K562 (cell line): ENCODE data around the gene CDKN1C. TPM values are rescaled to one million over a fixed set of nuclear protein-coding genes. Genes with fewer than 3 reads are reported as not detected.

Source experiments
- ATAC-seq: fragments of 200-7000 bp; cut with Tn5 transposase; 3 replicates; pipeline ENCODE4 v1.9.1; 2020; ENCODE audit warnings: moderate library complexity
- BruUV-seq: library from RNA; stranded (reverse); fragments of 400-500 nt; replicated peaks from 2 replicates; lab custom pipeline; 2021; lab: Mats Ljungman, UMichigan
- CTCF ChIA-PET: fragments of 300-600 bp; formaldehyde crosslinking; extraction: SDS; loops from one replicate; lab custom pipeline; 2021; ENCODE audit warnings: low intra/inter-chr PET ratio; lab: Yijun Ruan, JAX
- POLR2A ChIA-PET: fragments of 300-600, 350-650 bp; sonication (Branson Sonifier 250); formaldehyde crosslinking; extraction: SDS; loops from one replicate; lab custom pipeline; 2021; ENCODE audit warnings: antibody characterized with exemption, inconsistent platforms; lab: Yijun Ruan, JAX
- DNase-seq, 4 experiments: peaks; one replicate each; pipeline versions ENCODE4 v3.0.0 to v3.0.0-alpha.2; 2011 to 2018; ENCODE audit warnings: low spot score in 3 of 4, mixed read lengths in 3 of 4; ENCODE audit errors: extremely low read depth in 1 of 4
- FAIRE-seq: peaks from 2 replicates; lab custom pipeline; 2011; peaks lifted over from hg19 to GRCh38; lab: Jason Lieb, UNC
- H2AFZ ChIP-seq: 2 replicates; pipeline ENCODE4 v1.6.0; 2011; ENCODE audit warnings: low read depth, low read length, control low read depth, inconsistent platforms
- H3K27ac ChIP-seq: fragments of 200-600 bp; 3 replicates; pipeline ENCODE4 v1.8.0; 2011; ENCODE audit warnings: low read depth, mild to moderate bottlenecking, control low read depth, inconsistent platforms, low read length, moderate library complexity, mixed read lengths; ENCODE audit errors: extremely low read depth
- H3K27me3 ChIP-seq, 2 experiments: fragments of 300-600 bp in 1 of 2; 2 replicates in 1 of 2; 3 replicates in 1 of 2; pipeline versions ENCODE4 v1.6.0 to v1.8.0; 2011; ENCODE audit warnings: inconsistent platforms in 2 of 2, low read length in 2 of 2, mild to moderate bottlenecking in 1 of 2, mixed read lengths in 1 of 2, moderate library complexity in 1 of 2; ENCODE audit not compliant: control insufficient read depth in 2 of 2, insufficient read depth in 2 of 2
- H3K36me3 ChIP-seq: fragments of 300-600 bp; 3 replicates; pipeline ENCODE4 v1.8.0; 2011; ENCODE audit warnings: mild to moderate bottlenecking, low read length, inconsistent platforms; ENCODE audit not compliant: control insufficient read depth, insufficient read depth
- H3K4me1 ChIP-seq, 2 experiments: fragments of 200-600 bp in 1 of 2; replicated peaks in 1 of 2; 2 replicates in 1 of 2; 3 replicates in 1 of 2; pipeline versions ENCODE4 v1.5.1 to v1.8.0; 2011; ENCODE audit warnings: inconsistent platforms in 2 of 2, low read length in 2 of 2, mild to moderate bottlenecking in 1 of 2, mixed read lengths in 1 of 2, moderate library complexity in 1 of 2; ENCODE audit not compliant: control insufficient read depth in 2 of 2, insufficient read depth in 2 of 2
- H3K4me2 ChIP-seq: 2 replicates; pipeline ENCODE4 v1.6.1; 2011; ENCODE audit warnings: low read length, control low read depth, inconsistent platforms, mixed read lengths; ENCODE audit not compliant: insufficient read depth
- H3K4me3 ChIP-seq: fragments of 200-600 bp; sonication (generic), shearing (Covaris generic); 2 replicates; pipeline ENCODE4 v1.5.1; 2016; ENCODE audit warnings: control low read depth, inconsistent platforms
- H3K79me2 ChIP-seq: fragments of 200-600 bp; 3 replicates; pipeline ENCODE4 v1.8.0; 2011; ENCODE audit warnings: low read length, inconsistent platforms; ENCODE audit not compliant: control insufficient read depth, insufficient read depth
- H3K9ac ChIP-seq, 2 experiments: 2 replicates each; pipeline versions ENCODE4 v1.6.0 to v1.6.1; 2011; ENCODE audit warnings: low read depth in 2 of 2, low read length in 2 of 2, control low read depth in 1 of 2, inconsistent platforms in 1 of 2, mild to moderate bottlenecking in 1 of 2, mixed read lengths in 1 of 2; ENCODE audit not compliant: insufficient read depth in 1 of 2
- H3K9me1 ChIP-seq: one replicate; pipeline ENCODE4 v1.6.0; 2011; ENCODE audit warnings: inconsistent platforms, mild to moderate bottlenecking, low read length, moderate library complexity; ENCODE audit not compliant: control insufficient read depth, insufficient read depth
- H3K9me3 ChIP-seq: replicated peaks from 2 replicates; pipeline ENCODE4 v1.5.1; 2011; ENCODE audit warnings: low read depth, low read length, inconsistent platforms; ENCODE audit not compliant: control insufficient read depth, insufficient read depth
- H4K20me1 ChIP-seq: replicated peaks from 2 replicates; pipeline ENCODE4 v1.6.1; 2011; ENCODE audit warnings: low read length, inconsistent platforms, mixed read lengths; ENCODE audit not compliant: control insufficient read depth, insufficient read depth
- ATF3 ChIP-seq, 2 experiments: fragments of 450-650 bp in 1 of 2; sonication (generic) in 1 of 2; formaldehyde crosslinking in 1 of 2; IDR thresholded peaks in 1 of 2; conservative IDR thresholded peaks in 1 of 2; 2 replicates each; pipeline versions ENCODE4 v1.6.1 to v1.8.1; 2016 to 2023; ENCODE audit warnings: mild to moderate bottlenecking in 2 of 2, moderate library complexity in 2 of 2, inconsistent platforms in 1 of 2, missing genetic modification reagents in 1 of 2
- ETS1 ChIP-seq: conservative IDR thresholded peaks from 2 replicates; pipeline ENCODE4 v1.6.1; 2011; ENCODE audit warnings: low read depth, mild to moderate bottlenecking, low read length; ENCODE audit not compliant: control insufficient read depth
- MLLT1 ChIP-seq, 2 experiments: fragments of 450-650 bp; IDR thresholded peaks; 2 replicates each; pipeline ENCODE4 v1.6.1; 2016
- PHTF2 ChIP-seq: fragments of 250-450 bp; sonication (Bioruptor Pico); IDR thresholded peaks from 2 replicates; pipeline ENCODE4 v1.5.0; 2021; ENCODE audit warnings: mild to moderate bottlenecking
- SAP30 ChIP-seq: fragments of 200-600 bp; sonication (generic); IDR thresholded peaks from 2 replicates; pipeline ENCODE4 v1.6.1; 2012; ENCODE audit warnings: borderline replicate concordance, low read depth, mild to moderate bottlenecking, moderate library complexity, low read length, control low read depth, inconsistent platforms; ENCODE audit not compliant: insufficient read depth, poor library complexity, severe bottlenecking
- SFPQ ChIP-seq: fragments of 200-400 bp; formaldehyde crosslinking; IDR thresholded peaks from 2 replicates; pipeline ENCODE4 v1.6.1; 2017; ENCODE audit warnings: mild to moderate bottlenecking, low read depth, low read length, moderate library complexity
- ZNF134 ChIP-seq: fragments of 250-450 bp; sonication (Bioruptor Pico); conservative IDR thresholded peaks from 2 replicates; pipeline ENCODE4 v1.4.0; 2020
- ZNF280A ChIP-seq: fragments of 450-650 bp; IDR thresholded peaks from 2 replicates; pipeline ENCODE4 v1.6.1; 2018; ENCODE audit warnings: mild to moderate bottlenecking, low read depth; ENCODE audit not compliant: partially characterized antibody
- ZNF512 ChIP-seq: IDR thresholded peaks from 2 replicates; pipeline ENCODE4 v1.6.1; 2016; ENCODE audit warnings: missing genetic modification characterization, missing compliant biosample characterization
- ZNF76 ChIP-seq: fragments of 250-450 bp; sonication (Bioruptor Pico); IDR thresholded peaks from 2 replicates; pipeline ENCODE4 v1.4.0; 2020; ENCODE audit warnings: mild to moderate bottlenecking, moderate library complexity, borderline replicate concordance
- WGBS: fragments of 100-300 bp; shearing (Covaris generic); methylation state at CpG from one replicate; pipeline ENCODE4 v1.1.6; 2016; ENCODE audit warnings: low coverage, mixed read lengths; ENCODE audit not compliant: insufficient coverage; ENCODE audit errors: missing lambda C conversion rate; 5-methylcytosine and 5-hydroxymethylcytosine counted together
- in situ Hi-C: fragments of 300-500 bp; cut with MboI; formaldehyde crosslinking; loops from 4 replicates; pipeline ENCODE4 v1.15.0; 2018; ENCODE audit warnings: inconsistent platforms, mixed read lengths
- intact Hi-C: fragments of 100-400 bp; cut with micrococcal nuclease; formaldehyde crosslinking; loops from 2 replicates; pipeline ENCODE4 v1.14.2; 2022
- polyA plus RNA-seq, 8 experiments: library from polyadenylated mRNA; depleted of rRNA in 4 of 8; stranded (reverse) in 5 of 8; unstranded in 3 of 8; fragments of >200 nt; fragmentation: Nextera tagmentation in 2 of 8; fragmentation: Illumina TruSeq in 1 of 8; extraction: Ambion mirVana in 2 of 8; extraction: Trizol in 1 of 8; gene quantifications; 2 replicates each; pipeline versions ENCODE4 v1.2.1 to v1.2.3, GENCODE V29; 2011 to 2014; ENCODE audit warnings: inconsistent platforms in 1 of 8, missing spikeins in 1 of 8
- total RNA-seq, 7 experiments: library from RNA; depleted of rRNA in 6 of 7; stranded (reverse); fragments of >200 nt in 6 of 7; fragmentation: Illumina TruSeq in 2 of 7; extraction: Trizol in 2 of 7; gene quantifications; 2 replicates each; pipeline versions ENCODE4 v1.2.1 to v1.2.3, GENCODE V29; 2011 to 2021; ENCODE audit warnings: low replicate concordance in 1 of 7

CDKN1C gene
- total and polyA plus RNA-seq, 9 of the 15 experiments (the other 6 are each of a cell fraction or from before 2014, with no cell fraction given), result 2.8 to 21.1 (median 9.3) TPM

GRCh38 chr11:2932850-2933251 lies 47.3 kb upstream of the CDKN1C start:
- POLR2A ChIA-PET, result interaction anchor here (0.5 to 1.6 kb wide), 3 partner anchors 10 to 710 kb away, joined by 3 to 6 read pairs (median 3); no protein-coding TSS in a partner anchor
- peak overlapping the region in 1 of 2 experiments; percentile 36; a peak in 1 of 4 replicates for H3K9ac ChIP-seq
- peaks cover 7% of the 10 kb centered on the region for H4K20me1 ChIP-seq
- no peak overlapping the region for H3K27ac ChIP-seq
- DNase-seq (no peak), FAIRE-seq (no peak), ATAC-seq (no peak)
- in situ Hi-C loops (no loop called here), intact Hi-C loops (no loop called here)
- H3K79me2 ChIP-seq, result peaks cover 13% of the 10 kb centered on the region; the same call in 2 of the 3 replicates
- peaks cover 6% of the 10 kb centered on the region for H3K9me3 ChIP-seq
- WGBS, result 26% methylated on average over 15 of the region's 15 CpGs
- no peak overlapping the region for H3K4me3 ChIP-seq
- no peaks in the 10 kb centered on the region for H3K9me1 ChIP-seq
- H3K27me3 ChIP-seq, result no peaks in the 10 kb centered on the region
- no TSS peak for BruUV-seq
- H3K4me2 ChIP-seq, result no peak overlapping the region
- CTCF ChIA-PET, result interaction anchor here (1.0 kb wide), 1 partner anchor 89 kb away, joined by 3 read pairs; no protein-coding TSS in a partner anchor
- peaks cover 7 to 55% of the 10 kb centered on the region in 2 experiments; a peak in 4 of 5 replicates for H3K4me1 ChIP-seq
- H3K36me3 ChIP-seq, result no peaks in the 10 kb centered on the region
- no peak overlapping the region for H2AFZ ChIP-seq
- TF ChIP-seq ZNF134 (CRISPR knock-in tag), result no peak
- TF ChIP-seq ETS1, result no peak
- peak; percentile 59 for TF ChIP-seq ATF3 (IDR thresholded peaks at IDR 0.05)
- no peak for TF ChIP-seq ATF3 (CRISPR knock-in tag; conservative IDR thresholded peaks at IDR 0.05)
- TF ChIP-seq MLLT1 (IDR thresholded peaks at IDR 0.05), result no peak
- no peak for TF ChIP-seq SFPQ
- no peak for TF ChIP-seq PHTF2 (CRISPR knock-in tag)
- TF ChIP-seq SAP30, result no peak
- TF ChIP-seq ZNF280A, result no peak
- no peak for TF ChIP-seq ZNF512 (tag)
- TF ChIP-seq ZNF76, result no peak
